GM12891 (cell line): ENCODE results near the gene ARHGEF17.

Source experiments
- DNase-seq: peaks from one replicate; pipeline ENCODE4 v3.0.0; 2011; ENCODE audit warnings: low spot score; ENCODE audit not compliant: insufficient read length
- FAIRE-seq: peaks from 2 replicates; lab custom pipeline; 2011; peaks lifted over from hg19 to GRCh38; lab: Jason Lieb, UNC
- PAX5 ChIP-seq: IDR thresholded peaks from 2 replicates; pipeline ENCODE4 v1.6.1; 2011; ENCODE audit warnings: low read length, moderate library complexity, mild to moderate bottlenecking; ENCODE audit not compliant: insufficient read depth, severe bottlenecking
- POLR2A ChIP-seq: IDR thresholded peaks from 2 replicates; pipeline ENCODE4 v1.6.1; 2011; ENCODE audit warnings: low read depth, low read length, control low read depth
- POLR2AphosphoS5 ChIP-seq: IDR thresholded peaks from 2 replicates; pipeline ENCODE4 v1.6.1; 2011; ENCODE audit warnings: low read depth, low read length, control low read depth
- POU2F2 ChIP-seq: IDR thresholded peaks from 2 replicates; pipeline ENCODE4 v1.6.1; 2011; ENCODE audit warnings: low read depth, mild to moderate bottlenecking, control low read depth, low read length, moderate library complexity
- SPI1 ChIP-seq: IDR thresholded peaks from 2 replicates; pipeline ENCODE4 v1.6.1; 2011; ENCODE audit warnings: low read depth, low read length, control low read depth
- TAF1 ChIP-seq: IDR thresholded peaks from 2 replicates; pipeline ENCODE4 v1.6.1; 2011; ENCODE audit warnings: low read depth, low read length, control low read depth

The ARHGEF17 gene

GRCh38 chr11:73379189-73379880 lies 71.3 kb downstream of the ARHGEF17 start:
- FAIRE-seq (no peak), DNase-seq (no peak)
- TF ChIP-seq PAX5 (no peak), POLR2AphosphoS5 (no peak), SPI1 (no peak)

GRCh38 chr11:73380331-73380730 lies 72.3 kb downstream of the ARHGEF17 start:
- DNase-seq (no peak), FAIRE-seq (no peak)
- TF ChIP-seq PAX5: no peak
- TF ChIP-seq POLR2A: no peak
- TF ChIP-seq POU2F2: 0 out of 2 replicates have a peak, but pooled peaks have one; percentile 16
- TF ChIP-seq TAF1: no peak

GRCh38 chr11:73380897-73381410 lies 72.9 kb downstream of the ARHGEF17 start:
- TF ChIP-seq TAF1: no peak
- no peak for TF ChIP-seq POU2F2
- no peak for TF ChIP-seq SPI1
- no peak for TF ChIP-seq POLR2A
- TF ChIP-seq POLR2AphosphoS5: no peak
- TF ChIP-seq PAX5: no peak
- no peak for DNase-seq
- no peak for FAIRE-seq

- no peak for FAIRE-seq
- no peak for TF ChIP-seq SPI1
- TF ChIP-seq POU2F2: no peak
- TF ChIP-seq POLR2A: no peak
- no peak for TF ChIP-seq PAX5
- no peak for TF ChIP-seq TAF1
- TF ChIP-seq POLR2AphosphoS5: no peak
- DNase-seq: no peak
These were observed 73.5 kb downstream of the ARHGEF17 start for GRCh38 chr11:73381589-73381988.

GRCh38 chr11:73382183-73382582 lies 74.1 kb downstream of the ARHGEF17 start:
- FAIRE-seq: no peak
- no peak for DNase-seq
- no peak for TF ChIP-seq POLR2A
- TF ChIP-seq POLR2AphosphoS5: no peak
- no peak for TF ChIP-seq SPI1
- no peak for TF ChIP-seq TAF1
- TF ChIP-seq POU2F2: no peak
- no peak for TF ChIP-seq PAX5

- TF ChIP-seq PAX5: no peak
- TF ChIP-seq POLR2A: no peak
- no peak for TF ChIP-seq POU2F2
- no peak for FAIRE-seq
- no peak for DNase-seq
These were observed 74.7 kb downstream of the ARHGEF17 start for GRCh38 chr11:73382747-73383146.

GRCh38 chr11:73383249-73384124 lies 75.4 kb downstream of the ARHGEF17 start:
- TF ChIP-seq POU2F2 (peak; percentile 80; the same call in 1 of the 2 replicates), TAF1 (no peak), PAX5 (no peak)
- DNase-seq: no peak
- peak; percentile 54 for FAIRE-seq

- DNase-seq (no peak), FAIRE-seq (no peak)
- TF ChIP-seq TAF1: no peak
- TF ChIP-seq POU2F2: no peak
- no peak for TF ChIP-seq PAX5
- TF ChIP-seq SPI1: no peak
- no peak for TF ChIP-seq POLR2AphosphoS5
- no peak for TF ChIP-seq POLR2A
These were observed 76.0 kb downstream of the ARHGEF17 start for GRCh38 chr11:73384125-73384441.

GRCh38 chr11:73384531-73384871 lies 76.4 kb downstream of the ARHGEF17 start:
- no peak for FAIRE-seq
- TF ChIP-seq POU2F2: no peak
- no peak for TF ChIP-seq PAX5
- TF ChIP-seq POLR2A: no peak
- no peak for TF ChIP-seq TAF1
- no peak for TF ChIP-seq POLR2AphosphoS5
- TF ChIP-seq SPI1: no peak

More at GRCh38 chr11:73384531-73384871, 76.4 kb downstream of the ARHGEF17 start:
- no peak for DNase-seq
